ENCODE results near the gene YAP1. TPM values are rescaled to one million over a fixed set of nuclear protein-coding genes. Genes with fewer than 3 reads are reported as not detected.
"Not testable (repeated sequence)": the region's sequence is repeated elsewhere in the genome, so short reads cannot be mapped to it uniquely, and the experiment has no call there.

YAP1 gene
- polyA plus RNA-seq, 1 experiment = 139 TPM

- Histone ChIP-seq H3K4me3 (ENCODE audit: low read depth, low read length) (no peak overlapping the region), H3K36me3 (ENCODE audit: control insufficient read depth, insufficient read depth, low read length) (no peaks in the 10 kb centered on the region; the same call in 1 of the 2 replicates), H3K27me3 (ENCODE audit: control insufficient read depth, insufficient read depth, low read length) (no peaks in the 10 kb centered on the region)
- POLR2A ChIA-PET = interaction anchor here (0.7 kb wide), 1 partner anchor 213 kb away, joined by 3 read pairs; no protein-coding TSS in a partner anchor
- DNase-seq (ENCODE audit: low read depth) = no peak
- TF ChIP-seq CTCF (IDR thresholded peaks at IDR 0.05; ENCODE audit: insufficient read depth, low read depth, low read length) = no peak
- CTCF ChIA-PET = interaction anchor here (1.2 kb wide), 1 partner anchor 16 kb away, joined by 3 read pairs; no protein-coding TSS in a partner anchor
Measured at GRCh38 chr11:102196816-102197215, 86.6 kb downstream of the YAP1 start.

DNA sequence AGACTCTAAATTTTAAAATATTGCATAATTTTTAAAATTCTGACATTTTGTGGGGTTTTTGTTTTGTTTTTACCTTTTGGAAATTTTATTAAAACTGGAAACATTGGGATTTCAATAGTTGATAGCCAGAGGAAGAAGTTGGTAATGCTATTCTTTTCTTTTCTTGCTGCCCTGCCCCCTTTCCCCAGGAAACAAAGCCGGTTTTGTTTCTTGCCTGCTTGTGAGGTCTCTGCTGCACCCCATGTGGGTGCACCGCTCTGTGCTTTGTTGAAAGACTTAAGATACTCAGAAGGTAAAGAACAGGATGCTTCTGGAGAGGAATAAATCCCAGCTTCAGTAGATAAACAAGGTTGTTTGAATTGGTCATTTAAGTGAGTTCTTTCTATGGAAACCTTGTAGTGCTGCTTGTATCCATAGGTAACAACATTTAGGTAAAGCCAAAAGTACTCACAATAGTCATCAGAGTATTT, 87.5 kb downstream of the YAP1 start:
- ChIA-PET CTCF (interaction anchor here (1.2 to 1.3 kb wide), 2 partner anchors 15 to 24 kb away, joined by 3 read pairs; no protein-coding TSS in a partner anchor), POLR2A (no interaction called here)
- no peak for DNase-seq (ENCODE audit: low read depth)
- H3K27me3 ChIP-seq (ENCODE audit: control insufficient read depth, insufficient read depth, low read length) = no peaks in the 10 kb centered on the region
- H3K36me3 ChIP-seq (ENCODE audit: control insufficient read depth, insufficient read depth, low read length) = peaks cover under 1% of the 10 kb centered on the region
- no peak overlapping the region for H3K4me3 ChIP-seq (ENCODE audit: low read depth, low read length)
- TF ChIP-seq CTCF (IDR thresholded peaks at IDR 0.05; ENCODE audit: insufficient read depth, low read depth, low read length) = no peak

GRCh38 chr11:102199673-102200072, 89.4 kb downstream of the YAP1 start:
- H3K36me3 ChIP-seq (ENCODE audit: control insufficient read depth, insufficient read depth, low read length) = peaks cover 1% of the 10 kb centered on the region
- no peaks in the 10 kb centered on the region for H3K27me3 ChIP-seq (ENCODE audit: control insufficient read depth, insufficient read depth, low read length)
- no peak for TF ChIP-seq CTCF (IDR thresholded peaks at IDR 0.05; ENCODE audit: insufficient read depth, low read depth, low read length)
- H3K4me3 ChIP-seq (ENCODE audit: low read depth, low read length) = no peak overlapping the region
- CTCF ChIA-PET = no interaction called here
- no peak for DNase-seq (ENCODE audit: low read depth)
- POLR2A ChIA-PET = no interaction called here

- CTCF ChIA-PET; H3K4me3 ChIP-seq (ENCODE audit: low read depth, low read length); H3K27me3 ChIP-seq (ENCODE audit: control insufficient read depth, insufficient read depth, low read length); POLR2A ChIA-PET; DNase-seq (ENCODE audit: low read depth); H3K36me3 ChIP-seq (ENCODE audit: control insufficient read depth, insufficient read depth, low read length): not testable (repeated sequence)
Measured at GRCh38 chr11:102200325-102200724, 90.1 kb downstream of the YAP1 start.

- ChIA-PET POLR2A (no interaction called here), CTCF (no interaction called here)
- H3K36me3 ChIP-seq (ENCODE audit: control insufficient read depth, insufficient read depth, low read length) = peaks cover 3% of the 10 kb centered on the region
- DNase-seq (ENCODE audit: low read depth) = no peak
- H3K4me3 ChIP-seq (ENCODE audit: low read depth, low read length) = no peak overlapping the region
- TF ChIP-seq CTCF (IDR thresholded peaks at IDR 0.05; ENCODE audit: insufficient read depth, low read depth, low read length) = no peak
- no peaks in the 10 kb centered on the region for H3K27me3 ChIP-seq (ENCODE audit: control insufficient read depth, insufficient read depth, low read length)
Measured at GRCh38 chr11:102201776-102202175, 91.5 kb downstream of the YAP1 start.

GRCh38 chr11:102202972-102203371, 92.7 kb downstream of the YAP1 start:
- no peak overlapping the region for H3K4me3 ChIP-seq (ENCODE audit: low read depth, low read length)
- POLR2A ChIA-PET = no interaction called here
- no peak for TF ChIP-seq CTCF (IDR thresholded peaks at IDR 0.05; ENCODE audit: insufficient read depth, low read depth, low read length)
- H3K27me3 ChIP-seq (ENCODE audit: control insufficient read depth, insufficient read depth, low read length) = no peaks in the 10 kb centered on the region
- CTCF ChIA-PET = interaction anchor here (1.0 kb wide), 1 partner anchor 32 kb away, joined by 4 read pairs; no protein-coding TSS in a partner anchor
- H3K36me3 ChIP-seq (ENCODE audit: control insufficient read depth, insufficient read depth, low read length) = peaks cover 3% of the 10 kb centered on the region
- no peak for DNase-seq (ENCODE audit: low read depth)
